K562 (cell line): ENCODE measurements around the gene ZBTB39. TPM values are rescaled to one million over a fixed set of nuclear protein-coding genes. Genes with fewer than 3 reads are reported as not detected.
A peak's percentile ranks its signal among the peaks of the same experiment; 100 is the strongest.

Experiments
- ATAC-seq: fragments of 200-7000 bp; cut with Tn5 transposase; 3 replicates; pipeline ENCODE4 v1.9.1; 2020; ENCODE audit warnings: moderate library complexity
- BruUV-seq: library from RNA; stranded (reverse); fragments of 400-500 nt; replicated peaks from 2 replicates; lab custom pipeline; 2021; lab: Mats Ljungman, UMichigan
- CTCF ChIA-PET: fragments of 300-600 bp; formaldehyde crosslinking; extraction: SDS; loops from one replicate; lab custom pipeline; 2021; ENCODE audit warnings: low intra/inter-chr PET ratio; lab: Yijun Ruan, JAX
- POLR2A ChIA-PET: fragments of 300-600, 350-650 bp; sonication (Branson Sonifier 250); formaldehyde crosslinking; extraction: SDS; loops from one replicate; lab custom pipeline; 2021; ENCODE audit warnings: antibody characterized with exemption, inconsistent platforms; lab: Yijun Ruan, JAX
- DNase-seq, 4 experiments: peaks; one replicate each; pipeline versions ENCODE4 v3.0.0 to v3.0.0-alpha.2; 2011 to 2018; ENCODE audit warnings: low spot score in 3 of 4, mixed read lengths in 3 of 4; ENCODE audit errors: extremely low read depth in 1 of 4
- FAIRE-seq: peaks from 2 replicates; lab custom pipeline; 2011; peaks lifted over from hg19 to GRCh38; lab: Jason Lieb, UNC
- H2AFZ ChIP-seq: 2 replicates; pipeline ENCODE4 v1.6.0; 2011; ENCODE audit warnings: low read depth, low read length, control low read depth, inconsistent platforms
- H3K27ac ChIP-seq: fragments of 200-600 bp; 3 replicates; pipeline ENCODE4 v1.8.0; 2011; ENCODE audit warnings: low read depth, mild to moderate bottlenecking, control low read depth, inconsistent platforms, low read length, moderate library complexity, mixed read lengths; ENCODE audit errors: extremely low read depth
- H3K27me3 ChIP-seq, 2 experiments: fragments of 300-600 bp in 1 of 2; 2 replicates in 1 of 2; 3 replicates in 1 of 2; pipeline versions ENCODE4 v1.6.0 to v1.8.0; 2011; ENCODE audit warnings: inconsistent platforms in 2 of 2, low read length in 2 of 2, mild to moderate bottlenecking in 1 of 2, mixed read lengths in 1 of 2, moderate library complexity in 1 of 2; ENCODE audit not compliant: control insufficient read depth in 2 of 2, insufficient read depth in 2 of 2
- H3K36me3 ChIP-seq: fragments of 300-600 bp; 3 replicates; pipeline ENCODE4 v1.8.0; 2011; ENCODE audit warnings: mild to moderate bottlenecking, low read length, inconsistent platforms; ENCODE audit not compliant: control insufficient read depth, insufficient read depth
- H3K4me1 ChIP-seq, 2 experiments: fragments of 200-600 bp in 1 of 2; replicated peaks in 1 of 2; 2 replicates in 1 of 2; 3 replicates in 1 of 2; pipeline versions ENCODE4 v1.5.1 to v1.8.0; 2011; ENCODE audit warnings: inconsistent platforms in 2 of 2, low read length in 2 of 2, mild to moderate bottlenecking in 1 of 2, mixed read lengths in 1 of 2, moderate library complexity in 1 of 2; ENCODE audit not compliant: control insufficient read depth in 2 of 2, insufficient read depth in 2 of 2
- H3K4me2 ChIP-seq: 2 replicates; pipeline ENCODE4 v1.6.1; 2011; ENCODE audit warnings: low read length, control low read depth, inconsistent platforms, mixed read lengths; ENCODE audit not compliant: insufficient read depth
- H3K4me3 ChIP-seq: fragments of 200-600 bp; sonication (generic), shearing (Covaris generic); 2 replicates; pipeline ENCODE4 v1.5.1; 2016; ENCODE audit warnings: control low read depth, inconsistent platforms
- H3K79me2 ChIP-seq: fragments of 200-600 bp; 3 replicates; pipeline ENCODE4 v1.8.0; 2011; ENCODE audit warnings: low read length, inconsistent platforms; ENCODE audit not compliant: control insufficient read depth, insufficient read depth
- H3K9ac ChIP-seq, 2 experiments: 2 replicates each; pipeline versions ENCODE4 v1.6.0 to v1.6.1; 2011; ENCODE audit warnings: low read depth in 2 of 2, low read length in 2 of 2, control low read depth in 1 of 2, inconsistent platforms in 1 of 2, mild to moderate bottlenecking in 1 of 2, mixed read lengths in 1 of 2; ENCODE audit not compliant: insufficient read depth in 1 of 2
- H3K9me1 ChIP-seq: one replicate; pipeline ENCODE4 v1.6.0; 2011; ENCODE audit warnings: inconsistent platforms, mild to moderate bottlenecking, low read length, moderate library complexity; ENCODE audit not compliant: control insufficient read depth, insufficient read depth
- H3K9me3 ChIP-seq: replicated peaks from 2 replicates; pipeline ENCODE4 v1.5.1; 2011; ENCODE audit warnings: low read depth, low read length, inconsistent platforms; ENCODE audit not compliant: control insufficient read depth, insufficient read depth
- H4K20me1 ChIP-seq: replicated peaks from 2 replicates; pipeline ENCODE4 v1.6.1; 2011; ENCODE audit warnings: low read length, inconsistent platforms, mixed read lengths; ENCODE audit not compliant: control insufficient read depth, insufficient read depth
- ARID1B ChIP-seq: fragments of 450-650 bp; IDR thresholded peaks from 2 replicates; pipeline ENCODE4 v1.6.1; 2016; ENCODE audit warnings: antibody characterized with exemption, mild to moderate bottlenecking, inconsistent platforms
- C11orf30 ChIP-seq: fragments of 450-650 bp; IDR thresholded peaks from 2 replicates; pipeline ENCODE4 v1.6.1; 2016; ENCODE audit warnings: low read depth, mild to moderate bottlenecking
- GMEB1 ChIP-seq: fragments of 250-450 bp; sonication (Bioruptor Pico); IDR thresholded peaks from 2 replicates; pipeline ENCODE4 v1.4.0; 2020; ENCODE audit warnings: mild to moderate bottlenecking
- HNRNPH1 ChIP-seq: fragments of 200-400 bp; formaldehyde crosslinking; optimal IDR thresholded peaks from 2 replicates; pipeline ENCODE3; 2017; ENCODE audit warnings: low read depth, mild to moderate bottlenecking, low read length, moderate library complexity
- RAD51 ChIP-seq: fragments of 450-650 bp; IDR thresholded peaks from 2 replicates; pipeline ENCODE4 v1.7.1; 2016; ENCODE audit warnings: low read depth, mild to moderate bottlenecking, borderline replicate concordance
- TAL1 ChIP-seq: fragments of 450-650 bp; IDR thresholded peaks from 2 replicates; pipeline ENCODE4 v1.6.1; 2016; ENCODE audit warnings: mild to moderate bottlenecking
- ZNF146 ChIP-seq: IDR thresholded peaks from one replicate; pipeline ENCODE4 v1.6.1; 2018; ENCODE audit warnings: missing compliant biosample characterization; ENCODE audit not compliant: unreplicated experiment
- ZNF197 ChIP-seq: fragments of 200-800 bp; sonication (Bioruptor generic); IDR thresholded peaks from 2 replicates; pipeline ENCODE4 v1.6.1; 2016; ENCODE audit warnings: low read depth, missing genetic modification characterization, missing compliant biosample characterization
- ZNF316 ChIP-seq: fragments of 450-650 bp; IDR thresholded peaks from 2 replicates; pipeline ENCODE4 v1.6.1; 2016
- ZNF583 ChIP-seq: fragments of 250-450 bp; sonication (Bioruptor Pico); IDR thresholded peaks from 2 replicates; pipeline ENCODE4 v1.4.0; 2020
- WGBS: fragments of 100-300 bp; shearing (Covaris generic); methylation state at CpG from one replicate; pipeline ENCODE4 v1.1.6; 2016; ENCODE audit warnings: low coverage, mixed read lengths; ENCODE audit not compliant: insufficient coverage; ENCODE audit errors: missing lambda C conversion rate; 5-methylcytosine and 5-hydroxymethylcytosine counted together
- in situ Hi-C: fragments of 300-500 bp; cut with MboI; formaldehyde crosslinking; loops from 4 replicates; pipeline ENCODE4 v1.15.0; 2018; ENCODE audit warnings: inconsistent platforms, mixed read lengths
- intact Hi-C: fragments of 100-400 bp; cut with micrococcal nuclease; formaldehyde crosslinking; loops from 2 replicates; pipeline ENCODE4 v1.14.2; 2022
- polyA plus RNA-seq, 8 experiments: library from polyadenylated mRNA; depleted of rRNA in 4 of 8; stranded (reverse) in 5 of 8; unstranded in 3 of 8; fragments of >200 nt; fragmentation: Nextera tagmentation in 2 of 8; fragmentation: Illumina TruSeq in 1 of 8; extraction: Ambion mirVana in 2 of 8; extraction: Trizol in 1 of 8; gene quantifications; 2 replicates each; pipeline versions ENCODE4 v1.2.1 to v1.2.3, GENCODE V29; 2011 to 2014; ENCODE audit warnings: inconsistent platforms in 1 of 8, missing spikeins in 1 of 8
- total RNA-seq, 7 experiments: library from RNA; depleted of rRNA in 6 of 7; stranded (reverse); fragments of >200 nt in 6 of 7; fragmentation: Illumina TruSeq in 2 of 7; extraction: Trizol in 2 of 7; gene quantifications; 2 replicates each; pipeline versions ENCODE4 v1.2.1 to v1.2.3, GENCODE V29; 2011 to 2021; ENCODE audit warnings: low replicate concordance in 1 of 7
- TF ChIP-seq, protein P1 (sequence below): sonication (generic); formaldehyde crosslinking; IDR thresholded peaks from 2 replicates; pipeline ENCODE4 v1.4.0; 2020; ENCODE audit warnings: mild to moderate bottlenecking, missing genetic modification reagents
- TF ChIP-seq, protein P2 (sequence below): fragments of 450-650 bp; formaldehyde crosslinking; IDR thresholded peaks from 2 replicates; pipeline ENCODE4 v1.4.0; 2022; ENCODE audit warnings: missing genetic modification characterization
- TF ChIP-seq, protein P3 (sequence below): fragments of 200-800 bp; sonication (Bioruptor generic); IDR thresholded peaks from 2 replicates; pipeline ENCODE4 v1.6.1; 2017; ENCODE audit warnings: missing genetic modification characterization, missing compliant biosample characterization

ZBTB39 gene
- total and polyA plus RNA-seq, 9 of the 15 experiments (the other 6 are each of a cell fraction or from before 2014, with no cell fraction given), result 3.3 to 13.3 (median 8.6) TPM

DNA sequence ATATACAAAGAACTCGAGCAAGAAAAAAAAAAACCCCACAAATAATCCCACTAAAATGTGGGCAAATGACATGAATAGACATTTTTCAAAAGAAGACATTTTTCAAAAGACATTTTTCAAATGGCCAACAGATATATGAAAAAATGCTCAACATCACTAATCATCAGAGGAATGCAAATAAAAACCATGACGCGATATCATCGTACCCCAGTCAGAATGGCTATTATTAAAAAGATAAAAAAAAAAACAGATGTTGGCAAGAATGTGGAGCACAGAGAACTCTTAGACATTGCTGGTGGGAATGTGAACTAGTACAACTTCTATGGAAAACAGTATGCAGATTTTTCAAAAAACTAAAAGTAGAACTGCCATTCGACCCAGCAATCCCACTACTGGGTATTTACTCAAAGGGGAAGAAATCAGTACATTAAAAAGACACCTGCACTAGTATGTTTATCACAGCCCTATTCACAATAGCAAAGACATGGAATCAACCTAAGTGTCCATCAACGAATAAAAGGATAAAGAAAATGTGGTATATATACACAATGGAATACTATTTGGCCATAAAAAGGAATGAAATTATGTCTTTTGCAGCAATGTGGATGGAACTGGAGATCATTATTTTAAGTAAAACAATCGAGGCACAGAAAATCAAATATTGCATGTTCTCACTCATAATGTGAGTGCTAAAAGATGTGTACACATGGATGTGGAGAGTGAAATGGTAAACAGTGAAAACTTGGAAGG, 16.3 kb downstream of the ZBTB39 start:
- intact Hi-C loops, result loop anchor here (2.0 to 5.0 kb wide), 3 partner anchors 17 to 233 kb away; partner anchors contain the start of genes SDR9C7 and ZBTB39
- Histone ChIP-seq H4K20me1 (no peaks in the 10 kb centered on the region), H3K27ac (no peak overlapping the region), H2AFZ (no peak overlapping the region), H3K9me1 (no peaks in the 10 kb centered on the region), H3K9ac (no peak overlapping the region), H3K4me1 (peaks cover 33 to 54% of the 10 kb centered on the region in 2 experiments), H3K4me2 (no peak overlapping the region), H3K9me3 (no peaks in the 10 kb centered on the region), H3K36me3 (no peaks in the 10 kb centered on the region), H3K4me3 (no peak overlapping the region), H3K27me3 (no peaks in the 10 kb centered on the region), H3K79me2 (no peaks in the 10 kb centered on the region)
- POLR2A ChIA-PET, result interaction anchor here (0.6 to 2.1 kb wide), 5 partner anchors 11 to 558 kb away, joined by 3 to 10 read pairs (median 4); partner anchors contain the start of gene NACA
- DNase-seq (no peak), ATAC-seq (no peak), FAIRE-seq (no peak)
- 69% methylated on average over 7 of the region's 7 CpGs for WGBS
- CTCF ChIA-PET, result no interaction called here
- no TSS peak for BruUV-seq
- in situ Hi-C loops, result loop anchor here (5.0 kb wide), 1 partner anchor 43 kb away; no protein-coding TSS in a partner anchor
- TF ChIP-seq HNRNPH1, result no peak
- TF ChIP-seq, protein P1, sequence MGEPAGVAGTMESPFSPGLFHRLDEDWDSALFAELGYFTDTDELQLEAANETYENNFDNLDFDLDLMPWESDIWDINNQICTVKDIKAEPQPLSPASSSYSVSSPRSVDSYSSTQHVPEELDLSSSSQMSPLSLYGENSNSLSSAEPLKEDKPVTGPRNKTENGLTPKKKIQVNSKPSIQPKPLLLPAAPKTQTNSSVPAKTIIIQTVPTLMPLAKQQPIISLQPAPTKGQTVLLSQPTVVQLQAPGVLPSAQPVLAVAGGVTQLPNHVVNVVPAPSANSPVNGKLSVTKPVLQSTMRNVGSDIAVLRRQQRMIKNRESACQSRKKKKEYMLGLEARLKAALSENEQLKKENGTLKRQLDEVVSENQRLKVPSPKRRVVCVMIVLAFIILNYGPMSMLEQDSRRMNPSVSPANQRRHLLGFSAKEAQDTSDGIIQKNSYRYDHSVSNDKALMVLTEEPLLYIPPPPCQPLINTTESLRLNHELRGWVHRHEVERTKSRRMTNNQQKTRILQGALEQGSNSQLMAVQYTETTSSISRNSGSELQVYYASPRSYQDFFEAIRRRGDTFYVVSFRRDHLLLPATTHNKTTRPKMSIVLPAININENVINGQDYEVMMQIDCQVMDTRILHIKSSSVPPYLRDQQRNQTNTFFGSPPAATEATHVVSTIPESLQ (CRISPR knock-in tag), result no peak
- no peak for TF ChIP-seq RAD51
- no peak for TF ChIP-seq ZNF583
- peak; percentile 62 for TF ChIP-seq ZNF146 (CRISPR knock-in tag)
- TF ChIP-seq, protein P2, sequence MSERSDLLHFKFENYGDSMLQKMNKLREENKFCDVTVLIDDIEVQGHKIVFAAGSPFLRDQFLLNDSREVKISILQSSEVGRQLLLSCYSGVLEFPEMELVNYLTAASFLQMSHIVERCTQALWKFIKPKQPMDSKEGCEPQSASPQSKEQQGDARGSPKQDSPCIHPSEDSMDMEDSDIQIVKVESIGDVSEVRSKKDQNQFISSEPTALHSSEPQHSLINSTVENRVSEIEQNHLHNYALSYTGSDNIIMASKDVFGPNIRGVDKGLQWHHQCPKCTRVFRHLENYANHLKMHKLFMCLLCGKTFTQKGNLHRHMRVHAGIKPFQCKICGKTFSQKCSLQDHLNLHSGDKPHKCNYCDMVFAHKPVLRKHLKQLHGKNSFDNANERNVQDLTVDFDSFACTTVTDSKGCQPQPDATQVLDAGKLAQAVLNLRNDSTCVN (CRISPR knock-in tag), result no peak
- TF ChIP-seq ARID1B, result no peak
- peak; percentile 38 for TF ChIP-seq ZNF316
- TF ChIP-seq C11orf30, result peak; percentile 9; the same call in 1 of the 2 replicates
- TF ChIP-seq ZNF197 (CRISPR knock-in tag), result no peak
- TF ChIP-seq, protein P3, sequence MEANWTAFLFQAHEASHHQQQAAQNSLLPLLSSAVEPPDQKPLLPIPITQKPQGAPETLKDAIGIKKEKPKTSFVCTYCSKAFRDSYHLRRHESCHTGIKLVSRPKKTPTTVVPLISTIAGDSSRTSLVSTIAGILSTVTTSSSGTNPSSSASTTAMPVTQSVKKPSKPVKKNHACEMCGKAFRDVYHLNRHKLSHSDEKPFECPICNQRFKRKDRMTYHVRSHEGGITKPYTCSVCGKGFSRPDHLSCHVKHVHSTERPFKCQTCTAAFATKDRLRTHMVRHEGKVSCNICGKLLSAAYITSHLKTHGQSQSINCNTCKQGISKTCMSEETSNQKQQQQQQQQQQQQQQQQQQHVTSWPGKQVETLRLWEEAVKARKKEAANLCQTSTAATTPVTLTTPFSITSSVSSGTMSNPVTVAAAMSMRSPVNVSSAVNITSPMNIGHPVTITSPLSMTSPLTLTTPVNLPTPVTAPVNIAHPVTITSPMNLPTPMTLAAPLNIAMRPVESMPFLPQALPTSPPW (CRISPR knock-in tag), result no peak
- TF ChIP-seq GMEB1 (CRISPR knock-in tag), result no peak
- TF ChIP-seq TAL1, result no peak
